Endothelial cell of umbilical vein (primary cell): ENCODE data around the gene GPR146. TPM values are rescaled to one million over a fixed set of nuclear protein-coding genes. Genes with fewer than 3 reads are reported as not detected.

Experiments
- BruUV-seq: library from RNA; stranded (reverse); fragments of 400-500 nt; replicated peaks from 2 replicates; lab custom pipeline; 2021; lab: Mats Ljungman, UMichigan
- CTCF ChIA-PET: fragments of 300-600, 350-600 bp; sonication (Branson Sonifier 250); formaldehyde crosslinking; loops from one replicate; lab custom pipeline; 2021; ENCODE audit warnings: antibody characterized with exemption, inconsistent platforms; lab: Charles Lee
- POLR2A ChIA-PET: fragments of 300-600, 350-600 bp; sonication (Branson Sonifier 250); formaldehyde crosslinking; loops from one replicate; lab custom pipeline; 2021; ENCODE audit warnings: antibody characterized with exemption, inconsistent platforms; lab: Charles Lee
- DNase-seq: peaks from one replicate; pipeline ENCODE4 v3.0.0-alpha.2; 2011; ENCODE audit warnings: low read depth, low spot score
- FAIRE-seq: peaks from 2 replicates; lab custom pipeline; 2011; peaks lifted over from hg19 to GRCh38; lab: Jason Lieb, UNC
- H2AFZ ChIP-seq: 2 replicates; pipeline ENCODE4 v1.6.0; 2012; ENCODE audit warnings: low read depth, low read length, control low read depth, inconsistent platforms
- H3K27ac ChIP-seq: 2 replicates; pipeline ENCODE4 v1.5.1; 2011; ENCODE audit warnings: low read depth, mild to moderate bottlenecking, control low read depth, low read length, moderate library complexity; ENCODE audit not compliant: insufficient read depth
- H3K27me3 ChIP-seq, 2 experiments: 2 replicates each; pipeline versions ENCODE4 v1.6.0 to v1.6.1; 2011; ENCODE audit warnings: low read length in 2 of 2, mixed read lengths in 1 of 2; ENCODE audit not compliant: control insufficient read depth in 2 of 2, insufficient read depth in 2 of 2
- H3K36me3 ChIP-seq, 2 experiments: 2 replicates in 1 of 2; 3 replicates in 1 of 2; pipeline ENCODE4 v1.5.1; 2011; ENCODE audit warnings: low read length in 2 of 2, mild to moderate bottlenecking in 1 of 2, moderate library complexity in 1 of 2; ENCODE audit not compliant: control insufficient read depth in 2 of 2, insufficient read depth in 2 of 2; ENCODE audit errors: extremely low read depth in 1 of 2
- H3K4me1 ChIP-seq: 3 replicates; pipeline ENCODE4 v1.5.1; 2011; ENCODE audit warnings: mild to moderate bottlenecking, low read length; ENCODE audit not compliant: control insufficient read depth, insufficient read depth; ENCODE audit errors: extremely low read depth
- H3K4me2 ChIP-seq: 2 replicates; pipeline ENCODE4 v1.6.1; 2011; ENCODE audit warnings: low read length, control low read depth, mixed read lengths; ENCODE audit not compliant: insufficient read depth
- H3K4me3 ChIP-seq, 3 experiments: fragments of 200-600 bp in 1 of 3; sonication (generic), shearing (Covaris generic) in 1 of 3; replicated peaks in 1 of 3; 2 replicates each; pipeline ENCODE4 v1.5.1; 2011 to 2016; ENCODE audit warnings: control low read depth in 3 of 3, low read length in 3 of 3, mild to moderate bottlenecking in 2 of 3, inconsistent platforms in 1 of 3, low read depth in 1 of 3, moderate library complexity in 1 of 3; ENCODE audit not compliant: insufficient read depth in 1 of 3
- H3K79me2 ChIP-seq: 2 replicates; pipeline ENCODE4 v1.6.0; 2012; ENCODE audit warnings: low read length, inconsistent platforms; ENCODE audit not compliant: control insufficient read depth, insufficient read depth
- H3K9ac ChIP-seq: replicated peaks from 2 replicates; pipeline ENCODE3; 2011; ENCODE audit warnings: low read length, control low read depth; ENCODE audit not compliant: insufficient read depth; ENCODE audit errors: extremely low read depth
- H3K9me1 ChIP-seq: replicated peaks from 3 replicates; pipeline ENCODE4 v1.6.0; 2011; ENCODE audit warnings: mild to moderate bottlenecking, low read length; ENCODE audit not compliant: control insufficient read depth, insufficient read depth; ENCODE audit errors: extremely low read depth
- H3K9me3 ChIP-seq: replicated peaks from 2 replicates; pipeline ENCODE4 v1.5.1; 2012; ENCODE audit warnings: low read length, inconsistent platforms; ENCODE audit not compliant: control insufficient read depth, insufficient read depth
- H4K20me1 ChIP-seq: replicated peaks from 2 replicates; pipeline ENCODE3; 2011; ENCODE audit warnings: mild to moderate bottlenecking, low read length; ENCODE audit not compliant: control insufficient read depth, insufficient read depth; ENCODE audit errors: extremely low read depth
- CTCF ChIP-seq, 2 donors: IDR thresholded peaks; 1 replicate in 1 of 2; 2 replicates in 1 of 2; pipeline ENCODE4 v1.5.1; 2011; ENCODE audit warnings: low read length in 2 of 2, mild to moderate bottlenecking in 2 of 2, moderate library complexity in 2 of 2, control low read depth in 1 of 2, inconsistent platforms in 1 of 2, low read depth in 1 of 2; ENCODE audit not compliant: insufficient read depth in 1 of 2; ENCODE audit errors: extremely low read depth in 1 of 2
- EZH2 ChIP-seq: IDR thresholded peaks from 2 replicates; pipeline ENCODE4 v1.6.1; 2012; ENCODE audit warnings: borderline replicate concordance, low read depth, mild to moderate bottlenecking, moderate library complexity, low read length, inconsistent platforms; ENCODE audit not compliant: severe bottlenecking
- FOS ChIP-seq: IDR thresholded peaks from 2 replicates; pipeline ENCODE4 v1.6.1; 2011; ENCODE audit warnings: mild to moderate bottlenecking, low read length, moderate library complexity, borderline replicate concordance; ENCODE audit not compliant: insufficient read depth
- GATA2 ChIP-seq: IDR thresholded peaks from 2 replicates; pipeline ENCODE4 v1.7.0; 2011; ENCODE audit warnings: low read depth, mild to moderate bottlenecking, moderate library complexity, mixed read lengths, low read length; ENCODE audit not compliant: insufficient read length, insufficient read depth
- JUN ChIP-seq: IDR thresholded peaks from 2 replicates; pipeline ENCODE4 v1.6.1; 2011; ENCODE audit warnings: borderline replicate concordance, low read depth; ENCODE audit not compliant: insufficient read length, insufficient read depth
- MYC ChIP-seq: IDR thresholded peaks from one replicate; pipeline ENCODE4 v1.6.1; 2011; ENCODE audit warnings: mild to moderate bottlenecking, low read depth, low read length
- POLR2A ChIP-seq: IDR thresholded peaks from 2 replicates; pipeline ENCODE4 v1.6.1; 2012; ENCODE audit warnings: low read depth, mild to moderate bottlenecking, control low read depth, low read length
- POLR2AphosphoS5 ChIP-seq: IDR thresholded peaks from 2 replicates; pipeline ENCODE4 v1.6.1; 2012; ENCODE audit warnings: low read depth, mild to moderate bottlenecking, control low read depth, low read length, moderate library complexity; ENCODE audit not compliant: insufficient read depth
- dilution Hi-C: fragments of 300-500 bp; cut with MboI; formaldehyde crosslinking; loops from one replicate; pipeline ENCODE4 v1.15.0; 2019; ENCODE audit warnings: low sequenced_read_pairs; ENCODE audit not compliant: extremely low pct_ligation_motif_present
- intact Hi-C: fragments of 100-400 bp; cut with micrococcal nuclease; formaldehyde crosslinking; loops from one replicate; pipeline ENCODE4 v1.10.0; 2022
- polyA plus RNA-seq, 4 experiments: library from polyadenylated mRNA; depleted of rRNA in 3 of 4; stranded (reverse) in 3 of 4; unstranded in 1 of 4; fragments of >200 nt; gene quantifications; 2 replicates each; pipeline versions ENCODE4 v1.2.1 to v1.2.3, GENCODE V29; 2011 to 2012; ENCODE audit warnings: missing spikeins in 1 of 4
- total RNA-seq: library from RNA; stranded (reverse); gene quantifications from 2 replicates; pipeline ENCODE4 v1.2.3, GENCODE V29; 2021
- TF ChIP-seq, protein P1 (sequence below): IDR thresholded peaks from 2 replicates; pipeline ENCODE4 v1.6.1; 2011; ENCODE audit not compliant: insufficient read depth, insufficient read length

GPR146 gene
- total and polyA plus RNA-seq, 2 donors (not counting 3 experiments of a cell fraction or from before 2014, with no cell fraction given) = 18.5 to 44.8 TPM

GRCh38 chr7:1029637-1030443 is 14.5 kb upstream of the GPR146 start:
- no peak overlapping the region for H3K9ac ChIP-seq
- ChIA-PET POLR2A (interaction anchor here (0.7 kb wide), 1 partner anchor 11 kb away, joined by 3 read pairs; no protein-coding TSS in a partner anchor), CTCF (interaction anchor here (0.9 kb wide), 1 partner anchor 36 kb away, joined by 5 read pairs; no protein-coding TSS in a partner anchor)
- no peaks in the 10 kb centered on the region for H3K27me3 ChIP-seq
- FAIRE-seq = no peak
- H2AFZ ChIP-seq = no peak overlapping the region
- DNase-seq = no peak
- no peaks in the 10 kb centered on the region for H4K20me1 ChIP-seq
- no peak overlapping the region for H3K4me3 ChIP-seq
- intact Hi-C loops = loop anchor here (1.0 kb wide), 1 partner anchor 37 kb away; no protein-coding TSS in a partner anchor
- H3K79me2 ChIP-seq = peaks cover 15% of the 10 kb centered on the region
- no peaks in the 10 kb centered on the region for H3K9me3 ChIP-seq
- H3K4me2 ChIP-seq = no peak overlapping the region
- BruUV-seq = no TSS peak
- no peaks in the 10 kb centered on the region for H3K9me1 ChIP-seq
- TF ChIP-seq POLR2A (no peak), FOS (no peak), MYC (no peak)
- peaks cover 0 to 7% of the 10 kb centered on the region in 2 experiments for H3K36me3 ChIP-seq
- no peak overlapping the region for H3K27ac ChIP-seq
- peaks cover 8% of the 10 kb centered on the region for H3K4me1 ChIP-seq
- dilution Hi-C loops = no loop called here

GRCh38 chr7:1030444-1031070 is 13.8 kb upstream of the GPR146 start:
- no peak overlapping the region for H3K4me3 ChIP-seq
- H4K20me1 ChIP-seq = no peaks in the 10 kb centered on the region
- intact Hi-C loops = no loop called here
- peaks cover 8% of the 10 kb centered on the region for H3K4me1 ChIP-seq
- H3K79me2 ChIP-seq = peaks cover 11% of the 10 kb centered on the region
- no peak overlapping the region for H3K4me2 ChIP-seq
- no peaks in the 10 kb centered on the region for H3K9me3 ChIP-seq
- H3K36me3 ChIP-seq = peaks cover 0 to 7% of the 10 kb centered on the region in 2 experiments
- H2AFZ ChIP-seq = no peak overlapping the region
- H3K9me1 ChIP-seq = no peaks in the 10 kb centered on the region
- POLR2A ChIA-PET = no interaction called here
- dilution Hi-C loops = no loop called here
- BruUV-seq = no TSS peak
- FAIRE-seq (no peak), DNase-seq (no peak)
- CTCF ChIA-PET = no interaction called here
- no peak for TF ChIP-seq GATA2
- TF ChIP-seq FOS = no peak
- no peak for TF ChIP-seq JUN
- TF ChIP-seq EZH2 = no peak
- TF ChIP-seq MYC = no peak
- TF ChIP-seq POLR2AphosphoS5 = no peak
- TF ChIP-seq POLR2A = no peak
- TF ChIP-seq CTCF (IDR thresholded peaks at IDR 0.05; ENCODE audit: extremely low read depth in 1 of 2, insufficient read depth in 1 of 2, low read depth in 1 of 2, low read length in 2 of 2) = no peak
- TF ChIP-seq, protein P1, sequence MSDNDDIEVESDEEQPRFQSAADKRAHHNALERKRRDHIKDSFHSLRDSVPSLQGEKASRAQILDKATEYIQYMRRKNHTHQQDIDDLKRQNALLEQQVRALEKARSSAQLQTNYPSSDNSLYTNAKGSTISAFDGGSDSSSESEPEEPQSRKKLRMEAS = no peak
- H3K27ac ChIP-seq = no peak overlapping the region
- no peaks in the 10 kb centered on the region for H3K27me3 ChIP-seq
- no peak overlapping the region for H3K9ac ChIP-seq
